Activated CD4-positive, alpha-beta T cell treated with anti-CD3 and anti-CD28 coated beads for 48 hours (primary cell): ENCODE data around the gene HOXB5.

Experiments used
- DNase-seq: peaks from one replicate; pipeline ENCODE4 v3.0.0-alpha.2; 2020

The HOXB5 gene

GRCh38 chr17:48593126-48593829 lies at the start of gene HOXB5:
Gene HOXB5 (minus strand): TSS chr17:48593779. CDS start chr17:48593682, 97 bp downstream.
- DNase-seq, result peak; percentile 42

- no peak for DNase-seq
These were observed 49.5 kb upstream of the HOXB5 start for GRCh38 chr17:48642843-48643696.

GRCh38 chr17:48642059-48642842 lies 48.7 kb upstream of the HOXB5 start:
- DNase-seq, result no peak

GRCh38 chr17:48641541-48642058 lies 48.0 kb upstream of the HOXB5 start:
- no peak for DNase-seq

- DNase-seq, result no peak
These were observed 47.2 kb upstream of the HOXB5 start for GRCh38 chr17:48640858-48641180.

- no peak for DNase-seq
These were observed 46.6 kb upstream of the HOXB5 start for GRCh38 chr17:48639982-48640857.

GRCh38 chr17:48639136-48639535 lies 45.6 kb upstream of the HOXB5 start:
- DNase-seq, result no peak

GRCh38 chr17:48637323-48638260 lies 44.0 kb upstream of the HOXB5 start:
- no peak for DNase-seq

GRCh38 chr17:48636177-48637018 lies 42.8 kb upstream of the HOXB5 start:
- peak; percentile 89 for DNase-seq

GRCh38 chr17:48634493-48635208 lies 41.1 kb upstream of the HOXB5 start:
- no peak for DNase-seq

- no peak for DNase-seq
These were observed 39.7 kb upstream of the HOXB5 start for GRCh38 chr17:48633266-48633677.

GRCh38 chr17:48632579-48633265 lies 39.1 kb upstream of the HOXB5 start:
- no peak for DNase-seq

GRCh38 chr17:48631693-48632578 lies 38.4 kb upstream of the HOXB5 start:
- DNase-seq, result no peak

- DNase-seq, result no peak
These were observed 37.5 kb upstream of the HOXB5 start for GRCh38 chr17:48630925-48631692.

- no peak for DNase-seq
These were observed 36.7 kb upstream of the HOXB5 start for GRCh38 chr17:48630009-48630924.

- DNase-seq, result no peak
These were observed 35.8 kb upstream of the HOXB5 start for GRCh38 chr17:48629411-48629759.
